Measurements from ENCODE around the gene BRMS1L.
"Not testable (repeated sequence)": the region's sequence is repeated elsewhere in the genome, so short reads cannot be mapped to it uniquely, and the experiment has no call there.

Gene BRMS1L

GRCh38 chr14:35826218-35826951 lies at the start of gene BRMS1L:
BRMS1L (plus strand) TSS chr14:35826338; CDS start chr14:35826517, 179 bp downstream.
- Histone ChIP-seq H3K36me3 (ENCODE audit: control insufficient read depth, insufficient read depth, low read length) (no peaks in the 10 kb centered on the region; the same call in 1 of the 2 replicates), H3K4me3 (ENCODE audit: low read length) (peak within 1 kb of the TSS; percentile 89), H3K27ac (ENCODE audit: low read length) (no peak within 1 kb of the TSS), H3K27me3 (ENCODE audit: control insufficient read depth, insufficient read depth, low read length) (no peaks in the 10 kb centered on the region), H3K9me3 (ENCODE audit: control insufficient read depth, insufficient read depth, low read length) (no peaks in the 10 kb centered on the region), H3K4me1 (ENCODE audit: control insufficient read depth, insufficient read depth, low read length) (no peaks in the 10 kb centered on the region)
- DNase-seq (ENCODE audit: low read depth, low spot score): peak; percentile 96
- no CpG with 5 or more reads among the region's 70 CpGs for WGBS (ENCODE audit: insufficient coverage, insufficient read length)

- Histone ChIP-seq H3K27ac (ENCODE audit: low read length) (no peak overlapping the region), H3K27me3 (ENCODE audit: control insufficient read depth, insufficient read depth, low read length) (no peaks in the 10 kb centered on the region), H3K36me3 (ENCODE audit: control insufficient read depth, insufficient read depth, low read length) (no peaks in the 10 kb centered on the region), H3K4me3 (ENCODE audit: low read length) (no peak overlapping the region), H3K4me1 (ENCODE audit: control insufficient read depth, insufficient read depth, low read length) (no peaks in the 10 kb centered on the region), H3K9me3 (ENCODE audit: control insufficient read depth, insufficient read depth, low read length) (no peaks in the 10 kb centered on the region)
- WGBS (ENCODE audit: insufficient coverage, insufficient read length): no CpG with 5 or more reads among the region's 4 CpGs
- no peak for DNase-seq (ENCODE audit: low read depth, low spot score)
These were observed 49.3 kb upstream of the BRMS1L start for GRCh38 chr14:35776823-35777222.

- H3K4me3 ChIP-seq (ENCODE audit: low read length); H3K4me1 ChIP-seq (ENCODE audit: control insufficient read depth, insufficient read depth, low read length): not testable (repeated sequence)
- no CpG with 5 or more reads among the region's 5 CpGs for WGBS (ENCODE audit: insufficient coverage, insufficient read length)
These were observed 48.6 kb upstream of the BRMS1L start for GRCh38 chr14:35777550-35777949.

GRCh38 chr14:35779368-35779767 lies 46.8 kb upstream of the BRMS1L start:
- Histone ChIP-seq H3K4me3 (ENCODE audit: low read length) (no peak overlapping the region), H3K27me3 (ENCODE audit: control insufficient read depth, insufficient read depth, low read length) (no peaks in the 10 kb centered on the region), H3K9me3 (ENCODE audit: control insufficient read depth, insufficient read depth, low read length) (no peaks in the 10 kb centered on the region), H3K36me3 (ENCODE audit: control insufficient read depth, insufficient read depth, low read length) (no peaks in the 10 kb centered on the region), H3K27ac (ENCODE audit: low read length) (no peak overlapping the region), H3K4me1 (ENCODE audit: control insufficient read depth, insufficient read depth, low read length) (no peaks in the 10 kb centered on the region)
- WGBS (ENCODE audit: insufficient coverage, insufficient read length): no CpG with 5 or more reads among the region's 3 CpGs
- no peak for DNase-seq (ENCODE audit: low read depth, low spot score)

More at GRCh38 chr14:35777550-35777949, 48.6 kb upstream of the BRMS1L start:
- H3K9me3 ChIP-seq (ENCODE audit: control insufficient read depth, insufficient read depth, low read length); DNase-seq (ENCODE audit: low read depth, low spot score); H3K27ac ChIP-seq (ENCODE audit: low read length); H3K36me3 ChIP-seq (ENCODE audit: control insufficient read depth, insufficient read depth, low read length); H3K27me3 ChIP-seq (ENCODE audit: control insufficient read depth, insufficient read depth, low read length): not testable (repeated sequence)

GRCh38 chr14:35783699-35784098 lies 42.4 kb upstream of the BRMS1L start:
- WGBS (ENCODE audit: insufficient coverage, insufficient read length): no CpG with 5 or more reads among the region's 1 CpG

GRCh38 chr14:35786856-35787255 lies 39.3 kb upstream of the BRMS1L start:
- H3K27me3 ChIP-seq (ENCODE audit: control insufficient read depth, insufficient read depth, low read length): no peaks in the 10 kb centered on the region
- no peaks in the 10 kb centered on the region for H3K9me3 ChIP-seq (ENCODE audit: control insufficient read depth, insufficient read depth, low read length)
- H3K36me3 ChIP-seq (ENCODE audit: control insufficient read depth, insufficient read depth, low read length): no peaks in the 10 kb centered on the region
- no CpG with 5 or more reads among the region's 2 CpGs for WGBS (ENCODE audit: insufficient coverage, insufficient read length)
- DNase-seq (ENCODE audit: low read depth, low spot score): no peak
- H3K27ac ChIP-seq (ENCODE audit: low read length): no peak overlapping the region
- H3K4me1 ChIP-seq (ENCODE audit: control insufficient read depth, insufficient read depth, low read length): no peaks in the 10 kb centered on the region
- no peak overlapping the region for H3K4me3 ChIP-seq (ENCODE audit: low read length)

More at GRCh38 chr14:35783699-35784098, 42.4 kb upstream of the BRMS1L start:
- no peaks in the 10 kb centered on the region for H3K9me3 ChIP-seq (ENCODE audit: control insufficient read depth, insufficient read depth, low read length)
- H3K4me1 ChIP-seq (ENCODE audit: control insufficient read depth, insufficient read depth, low read length): no peaks in the 10 kb centered on the region
- H3K36me3 ChIP-seq (ENCODE audit: control insufficient read depth, insufficient read depth, low read length): no peaks in the 10 kb centered on the region
- no peak for DNase-seq (ENCODE audit: low read depth, low spot score)
- H3K27ac ChIP-seq (ENCODE audit: low read length): no peak overlapping the region
- no peaks in the 10 kb centered on the region for H3K27me3 ChIP-seq (ENCODE audit: control insufficient read depth, insufficient read depth, low read length)
- H3K4me3 ChIP-seq (ENCODE audit: low read length): no peak overlapping the region

GRCh38 chr14:35789651-35790050 lies 36.5 kb upstream of the BRMS1L start:
- Histone ChIP-seq H3K27me3 (ENCODE audit: control insufficient read depth, insufficient read depth, low read length) (no peaks in the 10 kb centered on the region), H3K27ac (ENCODE audit: low read length) (no peak overlapping the region), H3K4me3 (ENCODE audit: low read length) (no peak overlapping the region), H3K4me1 (ENCODE audit: control insufficient read depth, insufficient read depth, low read length) (no peaks in the 10 kb centered on the region), H3K9me3 (ENCODE audit: control insufficient read depth, insufficient read depth, low read length) (no peaks in the 10 kb centered on the region), H3K36me3 (ENCODE audit: control insufficient read depth, insufficient read depth, low read length) (no peaks in the 10 kb centered on the region)
- WGBS (ENCODE audit: insufficient coverage, insufficient read length): no CpG with 5 or more reads among the region's 4 CpGs
- no peak for DNase-seq (ENCODE audit: low read depth, low spot score)

GRCh38 chr14:35797796-35798195 lies 28.3 kb upstream of the BRMS1L start:
- H3K4me3 ChIP-seq (ENCODE audit: low read length): no peak overlapping the region
- no peaks in the 10 kb centered on the region for H3K4me1 ChIP-seq (ENCODE audit: control insufficient read depth, insufficient read depth, low read length)
- H3K36me3 ChIP-seq (ENCODE audit: control insufficient read depth, insufficient read depth, low read length): no peaks in the 10 kb centered on the region
- no peaks in the 10 kb centered on the region for H3K9me3 ChIP-seq (ENCODE audit: control insufficient read depth, insufficient read depth, low read length)
- no peak overlapping the region for H3K27ac ChIP-seq (ENCODE audit: low read length)
- no peaks in the 10 kb centered on the region for H3K27me3 ChIP-seq (ENCODE audit: control insufficient read depth, insufficient read depth, low read length)
- WGBS (ENCODE audit: insufficient coverage, insufficient read length): no CpG with 5 or more reads among the region's 6 CpGs
- DNase-seq (ENCODE audit: low read depth, low spot score): no peak

GRCh38 chr14:35806006-35806907 lies 19.9 kb upstream of the BRMS1L start:
- H3K9me3 ChIP-seq (ENCODE audit: control insufficient read depth, insufficient read depth, low read length): no peaks in the 10 kb centered on the region
- no peak overlapping the region for H3K27ac ChIP-seq (ENCODE audit: low read length)
- no peaks in the 10 kb centered on the region for H3K27me3 ChIP-seq (ENCODE audit: control insufficient read depth, insufficient read depth, low read length)
- no peak for DNase-seq (ENCODE audit: low read depth, low spot score)
- no CpG with 5 or more reads among the region's 2 CpGs for WGBS (ENCODE audit: insufficient coverage, insufficient read length)
- no peak overlapping the region for H3K4me3 ChIP-seq (ENCODE audit: low read length)
- no peaks in the 10 kb centered on the region for H3K36me3 ChIP-seq (ENCODE audit: control insufficient read depth, insufficient read depth, low read length)
- H3K4me1 ChIP-seq (ENCODE audit: control insufficient read depth, insufficient read depth, low read length): no peaks in the 10 kb centered on the region

- WGBS (ENCODE audit: insufficient coverage, insufficient read length): no CpG with 5 or more reads among the region's 8 CpGs
- Histone ChIP-seq H3K36me3 (ENCODE audit: control insufficient read depth, insufficient read depth, low read length) (no peaks in the 10 kb centered on the region), H3K4me1 (ENCODE audit: control insufficient read depth, insufficient read depth, low read length) (no peaks in the 10 kb centered on the region), H3K4me3 (ENCODE audit: low read length) (no peak overlapping the region), H3K27ac (ENCODE audit: low read length) (no peak overlapping the region), H3K27me3 (ENCODE audit: control insufficient read depth, insufficient read depth, low read length) (no peaks in the 10 kb centered on the region), H3K9me3 (ENCODE audit: control insufficient read depth, insufficient read depth, low read length) (no peaks in the 10 kb centered on the region)
- no peak for DNase-seq (ENCODE audit: low read depth, low spot score)
These were observed 18.8 kb upstream of the BRMS1L start for GRCh38 chr14:35807131-35807961.
